GM18520 (cell line): ENCODE data around the gene PAK1.

Experiments used
- ATAC-seq: cut with Tn5 transposase; IDR thresholded peaks from one replicate; pipeline ENCODE4 v1.9.1; 2021; ENCODE audit not compliant: unreplicated experiment

PAK1 gene

GRCh38 chr11:77475206-77475605, 1.3 kb upstream of the PAK1 start:
- no peak for ATAC-seq

- no peak for ATAC-seq
Measured at GRCh38 chr11:77474684-77475060, 778 bp upstream of the PAK1 start.

GRCh38 chr11:77472991-77473800, 698 bp downstream of the PAK1 start:
- ATAC-seq: no peak

GRCh38 chr11:77471558-77472193, 2.2 kb downstream of the PAK1 start:
- no peak for ATAC-seq

GRCh38 chr11:77470971-77471370, 2.9 kb downstream of the PAK1 start:
- ATAC-seq: no peak

GRCh38 chr11:77470504-77470903, 3.4 kb downstream of the PAK1 start:
- peak; percentile 34 for ATAC-seq

GRCh38 chr11:77468527-77468926, 5.4 kb downstream of the PAK1 start:
- ATAC-seq: no peak

GRCh38 chr11:77467993-77468392, 5.9 kb downstream of the PAK1 start:
- ATAC-seq: no peak

GRCh38 chr11:77467233-77467632, 6.7 kb downstream of the PAK1 start:
- ATAC-seq: no peak

- ATAC-seq: no peak
Measured at GRCh38 chr11:77457340-77457739, 16.6 kb downstream of the PAK1 start.

GRCh38 chr11:77455740-77456139, 18.2 kb downstream of the PAK1 start:
- ATAC-seq: no peak

GRCh38 chr11:77454867-77455655, 18.8 kb downstream of the PAK1 start:
- ATAC-seq: no peak

GRCh38 chr11:77450227-77450626, 23.7 kb downstream of the PAK1 start:
- no peak for ATAC-seq

- ATAC-seq: no peak
Measured at GRCh38 chr11:77449784-77450183, 24.1 kb downstream of the PAK1 start.

- peak; percentile 59 for ATAC-seq
Measured at GRCh38 chr11:77449060-77449521, 24.8 kb downstream of the PAK1 start.

GRCh38 chr11:77448269-77448668, 25.6 kb downstream of the PAK1 start:
- ATAC-seq: no peak

GRCh38 chr11:77446911-77447629, 26.8 kb downstream of the PAK1 start:
- no peak for ATAC-seq

GRCh38 chr11:77444261-77444660, 29.6 kb downstream of the PAK1 start:
- ATAC-seq: no peak

GRCh38 chr11:77442394-77443053, 31.4 kb downstream of the PAK1 start:
- ATAC-seq: peak; percentile 31

- no peak for ATAC-seq
Measured at GRCh38 chr11:77441426-77441825, 32.5 kb downstream of the PAK1 start.

- no peak for ATAC-seq
Measured at GRCh38 chr11:77440678-77441077, 33.2 kb downstream of the PAK1 start.
